RWPE2 (cell line): Measurements from ENCODE around the gene TUBD1.

Experiments used
- ATAC-seq: fragments of 200-7000 bp; cut with Tn5 transposase; 3 replicates; pipeline ENCODE4 v1.9.1; 2021; ENCODE audit warnings: low read depth
- DNase-seq: peaks from one replicate; pipeline ENCODE4 v3.0.0-alpha.2; 2020; ENCODE audit warnings: low spot score
- H3K27ac ChIP-seq: fragments of 450-650 bp; 2 replicates; pipeline ENCODE4 v1.5.1; 2017; ENCODE audit warnings: mild to moderate bottlenecking; ENCODE audit not compliant: poor library complexity, severe bottlenecking
- H3K27me3 ChIP-seq: fragments of 250-450 bp; sonication (Bioruptor Pico); 2 replicates; pipeline ENCODE4 v1.5.1; 2021; ENCODE audit warnings: mild to moderate bottlenecking, moderate library complexity; ENCODE audit not compliant: insufficient read depth, poor library complexity, severe bottlenecking
- H3K36me3 ChIP-seq: fragments of 250-450 bp; sonication (Bioruptor Pico); 2 replicates; pipeline ENCODE4 v1.5.1; 2020; ENCODE audit warnings: low read depth, mild to moderate bottlenecking, moderate library complexity
- H3K4me1 ChIP-seq: fragments of 250-450 bp; sonication (Bioruptor Pico); 2 replicates; pipeline ENCODE4 v1.5.1; 2021; ENCODE audit warnings: mild to moderate bottlenecking, moderate library complexity; ENCODE audit not compliant: insufficient read depth, poor library complexity, severe bottlenecking
- H3K4me3 ChIP-seq: fragments of 250-450 bp; sonication (Bioruptor Pico); 2 replicates; pipeline ENCODE4 v1.5.1; 2021; ENCODE audit warnings: mild to moderate bottlenecking, moderate library complexity; ENCODE audit not compliant: severe bottlenecking
- H3K9me3 ChIP-seq: fragments of 250-450 bp; sonication (Bioruptor Pico); 2 replicates; pipeline ENCODE4 v1.5.1; 2021; ENCODE audit warnings: mild to moderate bottlenecking, moderate library complexity; ENCODE audit not compliant: severe bottlenecking
- CTCF ChIP-seq: fragments of 450-650 bp; IDR thresholded peaks from one replicate; pipeline ENCODE4 v1.5.1; 2017; ENCODE audit warnings: mild to moderate bottlenecking, moderate library complexity; ENCODE audit not compliant: poor library complexity, severe bottlenecking

Gene TUBD1

GRCh38 chr17:59899099-59899498, 6.4 kb upstream of the TUBD1 start:
- H3K27ac ChIP-seq, result no peak overlapping the region
- H3K4me3 ChIP-seq, result no peak overlapping the region
- peaks cover 17% of the 10 kb centered on the region; the same call in 1 of the 2 replicates for H3K36me3 ChIP-seq
- H3K4me1 ChIP-seq, result peaks cover 16% of the 10 kb centered on the region
- H3K27me3 ChIP-seq, result no peaks in the 10 kb centered on the region
- no peaks in the 10 kb centered on the region for H3K9me3 ChIP-seq
- ATAC-seq, result peak; percentile 77
- no peak for DNase-seq
- TF ChIP-seq CTCF, result peak; percentile 58

- no peak for ATAC-seq
These were observed 4.3 kb upstream of the TUBD1 start for GRCh38 chr17:59897090-59897489.

GRCh38 chr17:59893676-59894100, 945 bp upstream of the TUBD1 start:
- ATAC-seq, result peak; percentile 4; the same call in 1 of the 3 replicates
- Histone ChIP-seq H3K9me3 (no peaks in the 10 kb centered on the region), H3K36me3 (peaks cover 14% of the 10 kb centered on the region), H3K27ac (peak overlapping the region; percentile 45), H3K4me3 (peak overlapping the region; percentile 74), H3K27me3 (no peaks in the 10 kb centered on the region), H3K4me1 (peaks cover 15% of the 10 kb centered on the region)
- DNase-seq, result no peak
- no peak for TF ChIP-seq CTCF

More at GRCh38 chr17:59897090-59897489, 4.3 kb upstream of the TUBD1 start:
- H3K27me3 ChIP-seq, result no peaks in the 10 kb centered on the region
- H3K4me1 ChIP-seq, result peaks cover 18% of the 10 kb centered on the region
- DNase-seq, result no peak
- no peak overlapping the region for H3K4me3 ChIP-seq
- H3K36me3 ChIP-seq, result peaks cover 17% of the 10 kb centered on the region; the same call in 1 of the 2 replicates
- TF ChIP-seq CTCF, result no peak
- no peaks in the 10 kb centered on the region for H3K9me3 ChIP-seq
- no peak overlapping the region for H3K27ac ChIP-seq

GRCh38 chr17:59892251-59892923, 356 bp downstream of the TUBD1 start:
- Histone ChIP-seq H3K27ac (peak overlapping the region; percentile 45), H3K36me3 (peaks cover 14% of the 10 kb centered on the region), H3K4me1 (peaks cover 15% of the 10 kb centered on the region), H3K9me3 (no peaks in the 10 kb centered on the region), H3K27me3 (no peaks in the 10 kb centered on the region), H3K4me3 (peak overlapping the region; percentile 74)
- DNase-seq (peak; percentile 72), ATAC-seq (peak; percentile 61)
- no peak for TF ChIP-seq CTCF

- Histone ChIP-seq H3K36me3 (peaks cover 22% of the 10 kb centered on the region), H3K27ac (no peak overlapping the region), H3K27me3 (no peaks in the 10 kb centered on the region), H3K9me3 (no peaks in the 10 kb centered on the region), H3K4me3 (no peak overlapping the region), H3K4me1 (peaks cover 7% of the 10 kb centered on the region)
- no peak for DNase-seq
- no peak for TF ChIP-seq CTCF
- no peak for ATAC-seq
These were observed 2.0 kb downstream of the TUBD1 start for GRCh38 chr17:59890720-59891119.
